Measurements from ENCODE around the gene TP53. TPM values are rescaled to one million over a fixed set of nuclear protein-coding genes. Genes with fewer than 3 reads are reported as not detected.

The TP53 gene
- total RNA-seq, 4 donors from 2014 or later: 27.9 to 49.7 (median 31.7) TPM

DNA sequence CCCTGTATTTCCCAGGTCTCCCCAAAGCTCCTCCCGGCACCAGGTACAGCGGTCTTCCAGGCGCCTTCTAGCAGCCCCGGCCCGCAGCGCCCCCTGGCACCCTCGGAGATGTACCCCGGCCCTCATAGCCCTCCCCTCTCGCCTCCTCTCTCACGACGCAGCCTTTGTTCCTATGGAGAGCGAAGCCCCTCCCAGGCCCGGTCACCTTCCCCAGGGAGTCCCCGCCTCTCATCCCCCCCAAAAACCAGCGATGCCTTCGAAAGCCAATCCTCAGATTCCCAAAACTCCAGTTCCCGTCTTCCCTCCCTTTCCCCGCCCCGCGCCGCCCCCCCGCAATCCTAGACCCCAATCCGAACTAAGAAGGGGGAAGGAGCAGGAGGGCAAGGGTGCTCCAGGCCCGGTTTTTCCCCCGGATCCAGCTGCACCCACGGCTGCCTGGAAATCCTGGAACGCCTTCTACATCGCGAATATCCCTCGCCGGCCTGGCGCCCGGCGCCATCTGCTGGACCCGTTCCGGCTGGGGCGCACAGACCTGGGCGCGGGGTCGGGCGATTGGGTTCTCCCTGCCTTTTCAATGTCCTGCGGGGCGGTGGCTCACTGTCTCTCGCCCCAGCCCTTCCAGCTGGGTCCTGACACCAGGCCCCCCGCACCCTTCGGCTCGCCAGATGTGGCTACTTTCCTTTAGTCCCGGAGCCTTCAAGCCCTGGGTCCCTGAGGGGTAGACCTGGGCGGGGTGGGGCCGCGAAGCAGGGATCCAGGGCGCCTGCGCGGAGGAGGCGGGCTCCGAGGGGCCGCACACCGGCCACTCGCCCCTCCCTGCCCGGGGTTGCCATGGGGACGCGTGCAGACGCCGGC, 29.8 kb upstream of the TP53 start, which contains the start of gene DNAH2:
TSS of gene DNAH2 (plus strand) at position 844 of the 855 bp plus-strand sequence. CDS start 1,991 bp downstream, outside the sequence.
- 0 to 1% methylated on average over 7 to 57 of the region's 64 CpGs for WGBS, 2 donors (ENCODE audit: low coverage in 1 of 2)

DNA sequence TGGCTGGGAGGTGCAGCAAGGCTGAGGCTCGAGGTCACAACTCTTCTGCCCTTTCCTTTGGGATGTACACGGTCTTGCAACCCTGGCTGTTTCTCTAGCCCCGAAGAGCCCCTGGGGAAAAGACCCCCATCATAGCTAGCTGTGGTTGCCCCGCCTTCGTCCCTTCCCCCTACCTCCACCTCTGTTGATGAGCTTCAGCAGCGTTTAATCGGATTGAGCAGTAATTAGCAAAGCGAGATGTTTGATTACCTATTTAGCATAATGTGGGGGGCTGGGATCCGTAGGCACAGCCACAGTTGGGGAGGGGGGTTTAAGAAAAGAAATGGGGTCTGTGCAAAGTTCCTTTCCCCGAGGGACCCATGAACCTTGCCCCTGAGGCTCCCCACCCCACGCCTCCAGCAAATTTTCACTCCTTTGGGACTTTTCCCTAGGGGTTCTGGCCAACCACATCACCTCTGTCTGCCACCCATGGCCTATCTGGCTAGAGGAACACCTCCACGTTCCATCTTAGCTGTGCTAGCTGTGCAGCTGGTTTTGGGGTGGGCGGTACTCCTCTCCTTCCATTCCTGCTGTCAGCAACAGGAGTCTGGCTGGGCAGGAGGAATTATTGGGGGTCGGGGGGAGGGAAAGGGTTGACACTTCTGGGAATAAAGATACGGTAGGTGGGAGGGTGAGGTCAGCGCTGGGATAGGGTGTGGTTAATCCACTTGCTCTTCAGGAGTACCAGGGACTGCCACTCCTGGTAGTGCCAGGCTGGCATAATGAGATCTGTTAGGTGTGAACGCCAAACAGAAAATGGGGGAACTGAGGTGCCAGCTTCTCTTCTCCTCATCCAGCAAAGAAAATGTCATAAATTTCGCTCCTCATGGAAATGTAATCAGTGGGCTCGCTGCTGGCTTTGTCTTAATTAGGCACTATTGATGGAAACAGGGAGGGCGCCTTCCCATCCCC, 28.9 kb upstream of the TP53 start:
- Histone ChIP-seq H3K4me3 (peak overlapping the region; percentile 33 to 46 (median 42)), H3K36me3 (no peaks in the 10 kb centered on the region), H3K27me3 (peaks cover 66% of the 10 kb centered on the region), H3K27ac (peak overlapping the region in 3 of 4 donors; percentile 8 to 68 (median 44)), H3K4me1 (peaks cover 9 to 23% (median 18%) of the 10 kb centered on the region in 4 donors), H3K9me3 (no peaks in the 10 kb centered on the region)
- intact Hi-C loops (cut with DNase I; ENCODE audit: low total_unique reads): no loop called here
- DNase-seq: no peak
- in situ Hi-C loops (cut with MboI; ENCODE audit: low pct_ligation_motif_present in 1 of 4, low pct_unique_long_range_greater_than_20kb in 1 of 4, low sequenced_read_pairs in 3 of 4): no loop called here
- TF ChIP-seq, protein P1, sequence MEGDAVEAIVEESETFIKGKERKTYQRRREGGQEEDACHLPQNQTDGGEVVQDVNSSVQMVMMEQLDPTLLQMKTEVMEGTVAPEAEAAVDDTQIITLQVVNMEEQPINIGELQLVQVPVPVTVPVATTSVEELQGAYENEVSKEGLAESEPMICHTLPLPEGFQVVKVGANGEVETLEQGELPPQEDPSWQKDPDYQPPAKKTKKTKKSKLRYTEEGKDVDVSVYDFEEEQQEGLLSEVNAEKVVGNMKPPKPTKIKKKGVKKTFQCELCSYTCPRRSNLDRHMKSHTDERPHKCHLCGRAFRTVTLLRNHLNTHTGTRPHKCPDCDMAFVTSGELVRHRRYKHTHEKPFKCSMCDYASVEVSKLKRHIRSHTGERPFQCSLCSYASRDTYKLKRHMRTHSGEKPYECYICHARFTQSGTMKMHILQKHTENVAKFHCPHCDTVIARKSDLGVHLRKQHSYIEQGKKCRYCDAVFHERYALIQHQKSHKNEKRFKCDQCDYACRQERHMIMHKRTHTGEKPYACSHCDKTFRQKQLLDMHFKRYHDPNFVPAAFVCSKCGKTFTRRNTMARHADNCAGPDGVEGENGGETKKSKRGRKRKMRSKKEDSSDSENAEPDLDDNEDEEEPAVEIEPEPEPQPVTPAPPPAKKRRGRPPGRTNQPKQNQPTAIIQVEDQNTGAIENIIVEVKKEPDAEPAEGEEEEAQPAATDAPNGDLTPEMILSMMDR (IDR thresholded peaks at IDR 0.05): no peak
- TF ChIP-seq POLR2A (IDR thresholded peaks at IDR 0.05): no peak
- no peak for TF ChIP-seq EP300 (IDR thresholded peaks at IDR 0.05; ENCODE audit: low read depth)
- TF ChIP-seq POLR2AphosphoS5 (IDR thresholded peaks at IDR 0.05): no peak
- 18 to 28% methylated on average over 6 to 20 of the region's 20 CpGs for WGBS, 2 donors (ENCODE audit: low coverage in 1 of 2)

More for the DNA sequence above, 29.8 kb upstream of the TP53 start, which contains the start of gene DNAH2:
- intact Hi-C loops (cut with DNase I; ENCODE audit: low total_unique reads): no loop called here
- TF ChIP-seq POLR2A (IDR thresholded peaks at IDR 0.05): no peak
- TF ChIP-seq, protein P1 (IDR thresholded peaks at IDR 0.05): peak; percentile 17 to 39 (median 33)
- in situ Hi-C loops (cut with MboI; ENCODE audit: low pct_ligation_motif_present in 1 of 4, low pct_unique_long_range_greater_than_20kb in 1 of 4, low sequenced_read_pairs in 3 of 4): no loop called here
- Histone ChIP-seq H3K4me1 (peaks cover 9 to 23% (median 18%) of the 10 kb centered on the region in 4 donors), H3K27me3 (peaks cover 60% of the 10 kb centered on the region), H3K27ac (peak within 1 kb of the TSS; percentile 8 to 68 (median 35)), H3K9me3 (no peaks in the 10 kb centered on the region), H3K4me3 (peak within 1 kb of the TSS; percentile 33 to 46 (median 42)), H3K36me3 (no peaks in the 10 kb centered on the region)
- peak; percentile 78 for DNase-seq

GRCh38 chr17:7714721-7715594, 27.7 kb upstream of the TP53 start:
- 60 to 76% methylated on average over 2 to 8 of the region's 10 CpGs for WGBS, 2 donors (ENCODE audit: low coverage in 1 of 2)
- DNase-seq: no peak
- Histone ChIP-seq H3K4me1 (peaks cover 9 to 23% (median 18%) of the 10 kb centered on the region in 4 donors), H3K27me3 (peaks cover 58% of the 10 kb centered on the region), H3K4me3 (no peak overlapping the region), H3K27ac (no peak overlapping the region), H3K9me3 (no peaks in the 10 kb centered on the region), H3K36me3 (no peaks in the 10 kb centered on the region)
- intact Hi-C loops (cut with DNase I; ENCODE audit: low total_unique reads) (no loop called here), in situ Hi-C loops (cut with MboI; ENCODE audit: low pct_ligation_motif_present in 1 of 4, low pct_unique_long_range_greater_than_20kb in 1 of 4, low sequenced_read_pairs in 3 of 4) (no loop called here)
- TF ChIP-seq POLR2AphosphoS5 (IDR thresholded peaks at IDR 0.05): no peak
- TF ChIP-seq POLR2A (IDR thresholded peaks at IDR 0.05): no peak
- TF ChIP-seq, protein P1 (IDR thresholded peaks at IDR 0.05): no peak
- TF ChIP-seq EP300 (IDR thresholded peaks at IDR 0.05; ENCODE audit: low read depth): no peak

Measured in transverse colon (tissue), 4 donors.